HepG2 (cell line): ENCODE measurements around the gene ARFIP2. TPM values are rescaled to one million over a fixed set of nuclear protein-coding genes. Genes with fewer than 3 reads are reported as not detected.

Experiments
- BHLHE40 ChIP-seq: IDR thresholded peaks from 2 replicates; pipeline ENCODE4 v1.6.1; 2011; ENCODE audit warnings: low read length, improper control_type of control experiment
- HES4 ChIP-seq: sonication (generic); formaldehyde crosslinking; IDR thresholded peaks from 2 replicates; pipeline ENCODE4 v1.9.0; 2021; ENCODE audit warnings: mild to moderate bottlenecking, missing genetic modification reagents, borderline replicate concordance
- RFXANK ChIP-seq: IDR thresholded peaks from 2 replicates; pipeline ENCODE4 v1.6.1; 2016
- SIN3B ChIP-seq: fragments of 150-350 bp; IDR thresholded peaks from 2 replicates; pipeline ENCODE4 v1.6.1; 2014; ENCODE audit warnings: low read length
- U2AF1 ChIP-seq: fragments of 200-400 bp; formaldehyde crosslinking; optimal IDR thresholded peaks from 2 replicates; pipeline ENCODE3; 2017; ENCODE audit warnings: mild to moderate bottlenecking, low read depth, low read length
- ZNF143 ChIP-seq: sonication (generic); formaldehyde crosslinking; IDR thresholded peaks from 2 replicates; pipeline ENCODE4 v1.4.0; 2020; ENCODE audit warnings: missing genetic modification reagents
- ZNF326 ChIP-seq: sonication (generic); formaldehyde crosslinking; IDR thresholded peaks from 2 replicates; pipeline ENCODE4 v1.4.0; 2020; ENCODE audit warnings: missing genetic modification reagents, borderline replicate concordance
- ZNF761 ChIP-seq: sonication (generic); formaldehyde crosslinking; conservative IDR thresholded peaks from 2 replicates; pipeline ENCODE4 v1.4.0; 2020; ENCODE audit warnings: mild to moderate bottlenecking, missing genetic modification reagents
- polyA plus RNA-seq, 8 experiments: library from polyadenylated mRNA; depleted of rRNA in 3 of 8; stranded (reverse) in 7 of 8; unstranded in 1 of 8; fragments of >200 nt; fragmentation: Illumina TruSeq in 4 of 8; extraction: Trizol in 4 of 8; gene quantifications; 2 replicates each; pipeline versions ENCODE4 v1.2.1 to v1.2.3, GENCODE V29; 2011 to 2016; ENCODE audit warnings: low read depth in 4 of 8, missing spikeins in 1 of 8, mixed read lengths in 1 of 8; ENCODE audit not compliant: insufficient read depth in 1 of 8
- total RNA-seq, 5 experiments: library from RNA; depleted of rRNA; stranded (reverse); fragments of >200 nt; fragmentation: Illumina TruSeq; extraction: Trizol; gene quantifications; 2 replicates each; pipeline ENCODE4 v1.2.3, GENCODE V29; 2016; ENCODE audit warnings: low read depth in 1 of 5
- TF ChIP-seq, protein P1 (sequence below): sonication (generic); formaldehyde crosslinking; IDR thresholded peaks from 2 replicates; pipeline ENCODE4 v1.8.0; 2022; ENCODE audit warnings: missing genetic modification reagents, mild to moderate bottlenecking, borderline replicate concordance
- TF ChIP-seq, protein P2 (sequence below): sonication (generic); formaldehyde crosslinking; IDR thresholded peaks from 2 replicates; pipeline ENCODE4 v1.5.1; 2020; ENCODE audit warnings: missing genetic modification reagents, mild to moderate bottlenecking, borderline replicate concordance
- TF ChIP-seq, protein P3 (sequence below): fragments of 450-650 bp; IDR thresholded peaks from 2 replicates; pipeline ENCODE4 v1.6.1; 2016
- TF ChIP-seq, protein P4 (sequence below): IDR thresholded peaks from 2 replicates; pipeline ENCODE4 v1.6.1; 2016; ENCODE audit warnings: missing compliant biosample characterization, missing genetic modification reagents, borderline replicate concordance
- TF ChIP-seq, protein P5 (sequence below): sonication (generic); formaldehyde crosslinking; IDR thresholded peaks from 2 replicates; pipeline ENCODE4 v1.5.0; 2020; ENCODE audit warnings: mild to moderate bottlenecking, missing genetic modification reagents
- TF ChIP-seq, protein P6 (sequence below): IDR thresholded peaks from 2 replicates; pipeline ENCODE4 v1.6.1; 2018; ENCODE audit warnings: missing genetic modification reagents, mild to moderate bottlenecking, missing compliant biosample characterization
- TF ChIP-seq, protein P7 (sequence below): sonication (generic); formaldehyde crosslinking; IDR thresholded peaks from 2 replicates; pipeline ENCODE4 v1.5.1; 2020; ENCODE audit warnings: mild to moderate bottlenecking, missing genetic modification reagents, moderate library complexity

The ARFIP2 gene
- total and polyA plus RNA-seq, 2 of the 13 experiments (the other 11 are each of a cell fraction or from before 2014, with no cell fraction given) = 56.6 to 60.2 TPM

DNA sequence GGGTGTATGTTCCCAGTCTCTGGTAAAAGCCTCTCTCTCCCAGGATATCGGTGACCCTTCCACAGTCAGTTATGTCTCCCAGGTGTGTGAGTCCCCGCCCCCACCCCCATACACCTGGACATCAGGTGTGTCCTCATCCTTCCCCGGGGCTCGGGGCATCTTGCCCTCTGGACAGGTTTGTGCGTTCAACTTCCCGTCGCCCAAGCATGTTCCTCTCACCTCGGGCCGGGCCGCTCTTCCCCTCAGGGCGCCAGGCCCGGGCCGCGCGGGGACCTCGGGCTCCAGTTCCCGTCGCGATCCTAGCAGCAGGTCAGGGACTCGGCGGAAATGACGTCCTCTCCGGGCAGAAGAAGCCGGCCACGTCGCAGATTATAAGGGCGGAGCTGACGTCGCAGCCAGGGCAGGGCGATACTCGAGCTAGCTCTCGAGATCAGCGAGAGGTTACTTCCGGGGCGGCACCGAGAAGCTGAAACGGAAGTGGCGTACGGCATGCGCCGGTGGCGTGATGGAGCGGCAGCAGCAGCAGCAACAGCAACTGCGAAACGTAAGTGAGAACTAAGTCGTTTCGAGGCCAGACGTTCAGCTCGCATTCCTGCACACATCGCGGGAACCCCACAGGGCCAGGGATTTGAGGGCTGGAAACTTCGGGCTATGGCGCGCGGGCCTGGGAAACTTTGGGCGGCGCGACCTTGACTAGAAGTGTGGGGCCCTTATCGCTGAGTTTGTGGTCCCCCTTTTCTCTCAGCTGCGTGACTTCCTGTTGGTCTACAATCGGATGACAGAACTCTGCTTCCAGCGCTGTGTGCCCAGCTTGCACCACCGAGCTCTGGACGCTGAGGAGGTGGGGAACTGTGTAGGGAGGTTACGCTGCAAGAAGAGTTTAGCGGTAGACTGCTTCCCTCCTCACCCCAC lies at the start of gene ARFIP2, which contains the start of gene TIMM10B (continued):
- TF ChIP-seq, protein P1, sequence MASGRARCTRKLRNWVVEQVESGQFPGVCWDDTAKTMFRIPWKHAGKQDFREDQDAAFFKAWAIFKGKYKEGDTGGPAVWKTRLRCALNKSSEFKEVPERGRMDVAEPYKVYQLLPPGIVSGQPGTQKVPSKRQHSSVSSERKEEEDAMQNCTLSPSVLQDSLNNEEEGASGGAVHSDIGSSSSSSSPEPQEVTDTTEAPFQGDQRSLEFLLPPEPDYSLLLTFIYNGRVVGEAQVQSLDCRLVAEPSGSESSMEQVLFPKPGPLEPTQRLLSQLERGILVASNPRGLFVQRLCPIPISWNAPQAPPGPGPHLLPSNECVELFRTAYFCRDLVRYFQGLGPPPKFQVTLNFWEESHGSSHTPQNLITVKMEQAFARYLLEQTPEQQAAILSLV = peak; percentile 79; the same call in 1 of the 2 replicates
- TF ChIP-seq ZNF143 (CRISPR knock-in tag) (peak; percentile 55), ZNF761 (CRISPR knock-in tag) (no peak; the same call in 1 of the 2 replicates), HES4 (CRISPR knock-in tag) (0 out of 2 replicates have a peak, but pooled peaks have one; percentile 64), SIN3B (no peak; the same call in 1 of the 2 replicates), ZNF326 (CRISPR knock-in tag) (no peak), U2AF1 (no peak), BHLHE40 (peak; percentile 54), RFXANK (no peak)
- TF ChIP-seq, protein P2, sequence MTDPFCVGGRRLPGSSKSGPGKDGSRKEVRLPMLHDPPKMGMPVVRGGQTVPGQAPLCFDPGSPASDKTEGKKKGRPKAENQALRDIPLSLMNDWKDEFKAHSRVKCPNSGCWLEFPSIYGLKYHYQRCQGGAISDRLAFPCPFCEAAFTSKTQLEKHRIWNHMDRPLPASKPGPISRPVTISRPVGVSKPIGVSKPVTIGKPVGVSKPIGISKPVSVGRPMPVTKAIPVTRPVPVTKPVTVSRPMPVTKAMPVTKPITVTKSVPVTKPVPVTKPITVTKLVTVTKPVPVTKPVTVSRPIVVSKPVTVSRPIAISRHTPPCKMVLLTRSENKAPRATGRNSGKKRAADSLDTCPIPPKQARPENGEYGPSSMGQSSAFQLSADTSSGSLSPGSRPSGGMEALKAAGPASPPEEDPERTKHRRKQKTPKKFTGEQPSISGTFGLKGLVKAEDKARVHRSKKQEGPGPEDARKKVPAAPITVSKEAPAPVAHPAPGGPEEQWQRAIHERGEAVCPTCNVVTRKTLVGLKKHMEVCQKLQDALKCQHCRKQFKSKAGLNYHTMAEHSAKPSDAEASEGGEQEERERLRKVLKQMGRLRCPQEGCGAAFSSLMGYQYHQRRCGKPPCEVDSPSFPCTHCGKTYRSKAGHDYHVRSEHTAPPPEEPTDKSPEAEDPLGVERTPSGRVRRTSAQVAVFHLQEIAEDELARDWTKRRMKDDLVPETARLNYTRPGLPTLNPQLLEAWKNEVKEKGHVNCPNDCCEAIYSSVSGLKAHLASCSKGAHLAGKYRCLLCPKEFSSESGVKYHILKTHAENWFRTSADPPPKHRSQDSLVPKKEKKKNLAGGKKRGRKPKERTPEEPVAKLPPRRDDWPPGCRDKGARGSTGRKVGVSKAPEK (CRISPR knock-in tag) = no peak
- TF ChIP-seq, protein P3, sequence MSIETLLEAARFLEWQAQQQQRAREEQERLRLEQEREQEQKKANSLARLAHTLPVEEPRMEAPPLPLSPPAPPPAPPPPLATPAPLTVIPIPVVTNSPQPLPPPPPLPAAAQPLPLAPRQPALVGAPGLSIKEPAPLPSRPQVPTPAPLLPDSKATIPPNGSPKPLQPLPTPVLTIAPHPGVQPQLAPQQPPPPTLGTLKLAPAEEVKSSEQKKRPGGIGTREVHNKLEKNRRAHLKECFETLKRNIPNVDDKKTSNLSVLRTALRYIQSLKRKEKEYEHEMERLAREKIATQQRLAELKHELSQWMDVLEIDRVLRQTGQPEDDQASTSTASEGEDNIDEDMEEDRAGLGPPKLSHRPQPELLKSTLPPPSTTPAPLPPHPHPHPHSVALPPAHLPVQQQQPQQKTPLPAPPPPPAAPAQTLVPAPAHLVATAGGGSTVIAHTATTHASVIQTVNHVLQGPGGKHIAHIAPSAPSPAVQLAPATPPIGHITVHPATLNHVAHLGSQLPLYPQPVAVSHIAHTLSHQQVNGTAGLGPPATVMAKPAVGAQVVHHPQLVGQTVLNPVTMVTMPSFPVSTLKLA = peak; percentile 67; the same call in 1 of the 2 replicates
- TF ChIP-seq, protein P4, sequence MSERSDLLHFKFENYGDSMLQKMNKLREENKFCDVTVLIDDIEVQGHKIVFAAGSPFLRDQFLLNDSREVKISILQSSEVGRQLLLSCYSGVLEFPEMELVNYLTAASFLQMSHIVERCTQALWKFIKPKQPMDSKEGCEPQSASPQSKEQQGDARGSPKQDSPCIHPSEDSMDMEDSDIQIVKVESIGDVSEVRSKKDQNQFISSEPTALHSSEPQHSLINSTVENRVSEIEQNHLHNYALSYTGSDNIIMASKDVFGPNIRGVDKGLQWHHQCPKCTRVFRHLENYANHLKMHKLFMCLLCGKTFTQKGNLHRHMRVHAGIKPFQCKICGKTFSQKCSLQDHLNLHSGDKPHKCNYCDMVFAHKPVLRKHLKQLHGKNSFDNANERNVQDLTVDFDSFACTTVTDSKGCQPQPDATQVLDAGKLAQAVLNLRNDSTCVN = peak; percentile 81; the same call in 1 of the 2 replicates
- TF ChIP-seq, protein P5, sequence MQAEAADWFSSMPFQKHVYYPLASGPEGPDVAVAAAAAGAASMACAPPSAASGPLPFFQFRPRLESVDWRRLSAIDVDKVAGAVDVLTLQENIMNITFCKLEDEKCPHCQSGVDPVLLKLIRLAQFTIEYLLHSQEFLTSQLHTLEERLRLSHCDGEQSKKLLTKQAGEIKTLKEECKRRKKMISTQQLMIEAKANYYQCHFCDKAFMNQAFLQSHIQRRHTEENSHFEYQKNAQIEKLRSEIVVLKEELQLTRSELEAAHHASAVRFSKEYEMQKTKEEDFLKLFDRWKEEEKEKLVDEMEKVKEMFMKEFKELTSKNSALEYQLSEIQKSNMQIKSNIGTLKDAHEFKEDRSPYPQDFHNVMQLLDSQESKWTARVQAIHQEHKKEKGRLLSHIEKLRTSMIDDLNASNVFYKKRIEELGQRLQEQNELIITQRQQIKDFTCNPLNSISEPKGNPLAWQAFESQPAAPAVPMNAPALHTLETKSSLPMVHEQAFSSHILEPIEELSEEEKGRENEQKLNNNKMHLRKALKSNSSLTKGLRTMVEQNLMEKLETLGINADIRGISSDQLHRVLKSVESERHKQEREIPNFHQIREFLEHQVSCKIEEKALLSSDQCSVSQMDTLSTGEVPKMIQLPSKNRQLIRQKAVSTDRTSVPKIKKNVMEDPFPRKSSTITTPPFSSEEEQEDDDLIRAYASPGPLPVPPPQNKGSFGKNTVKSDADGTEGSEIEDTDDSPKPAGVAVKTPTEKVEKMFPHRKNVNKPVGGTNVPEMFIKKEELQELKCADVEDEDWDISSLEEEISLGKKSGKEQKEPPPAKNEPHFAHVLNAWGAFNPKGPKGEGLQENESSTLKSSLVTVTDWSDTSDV (CRISPR knock-in tag) = no peak
- TF ChIP-seq, protein P6, sequence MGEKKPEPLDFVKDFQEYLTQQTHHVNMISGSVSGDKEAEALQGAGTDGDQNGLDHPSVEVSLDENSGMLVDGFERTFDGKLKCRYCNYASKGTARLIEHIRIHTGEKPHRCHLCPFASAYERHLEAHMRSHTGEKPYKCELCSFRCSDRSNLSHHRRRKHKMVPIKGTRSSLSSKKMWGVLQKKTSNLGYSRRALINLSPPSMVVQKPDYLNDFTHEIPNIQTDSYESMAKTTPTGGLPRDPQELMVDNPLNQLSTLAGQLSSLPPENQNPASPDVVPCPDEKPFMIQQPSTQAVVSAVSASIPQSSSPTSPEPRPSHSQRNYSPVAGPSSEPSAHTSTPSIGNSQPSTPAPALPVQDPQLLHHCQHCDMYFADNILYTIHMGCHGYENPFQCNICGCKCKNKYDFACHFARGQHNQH (CRISPR knock-in tag) = peak; percentile 79
- TF ChIP-seq, protein P7, sequence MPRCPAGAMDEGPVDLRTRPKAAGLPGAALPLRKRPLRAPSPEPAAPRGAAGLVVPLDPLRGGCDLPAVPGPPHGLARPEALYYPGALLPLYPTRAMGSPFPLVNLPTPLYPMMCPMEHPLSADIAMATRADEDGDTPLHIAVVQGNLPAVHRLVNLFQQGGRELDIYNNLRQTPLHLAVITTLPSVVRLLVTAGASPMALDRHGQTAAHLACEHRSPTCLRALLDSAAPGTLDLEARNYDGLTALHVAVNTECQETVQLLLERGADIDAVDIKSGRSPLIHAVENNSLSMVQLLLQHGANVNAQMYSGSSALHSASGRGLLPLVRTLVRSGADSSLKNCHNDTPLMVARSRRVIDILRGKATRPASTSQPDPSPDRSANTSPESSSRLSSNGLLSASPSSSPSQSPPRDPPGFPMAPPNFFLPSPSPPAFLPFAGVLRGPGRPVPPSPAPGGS (CRISPR knock-in tag) = no peak; the same call in none of the 2 replicates
